ENCODE results near the gene WFDC9.
A peak's percentile ranks its signal among the peaks of the same experiment; 100 is the strongest.
"Not testable (repeated sequence)": the region's sequence is repeated elsewhere in the genome, so short reads cannot be mapped to it uniquely, and the experiment has no call there.

Gene WFDC9

DNA sequence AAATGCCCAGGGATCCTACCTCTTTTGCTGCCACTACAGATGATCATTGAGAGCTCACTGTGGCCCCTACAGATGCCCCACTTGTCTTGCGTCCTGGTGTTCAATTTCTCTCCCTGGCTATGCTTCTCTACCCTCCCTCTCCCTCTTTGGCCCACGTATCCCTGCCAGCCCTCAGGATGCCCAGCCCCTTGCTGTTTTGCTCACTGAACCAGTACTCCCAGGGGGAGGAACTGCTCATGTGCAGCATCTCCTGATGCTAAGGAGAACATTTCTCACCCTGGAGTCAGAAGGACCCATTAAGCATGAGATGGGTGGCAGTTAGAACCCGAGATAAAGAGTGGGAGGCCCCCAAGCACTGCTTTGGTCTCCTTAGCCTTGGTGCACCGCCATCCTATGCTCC lies at the start of gene WFDC9:
Gene WFDC9, minus strand, starts transcription at position 101 of the 400 bp plus-strand sequence. CDS start 21,103 bp downstream, outside the sequence.
- no peak for DNase-seq

GRCh38 chr20:45679650-45680049 lies 48.6 kb upstream of the WFDC9 start:
- DNase-seq, result no peak

DNA sequence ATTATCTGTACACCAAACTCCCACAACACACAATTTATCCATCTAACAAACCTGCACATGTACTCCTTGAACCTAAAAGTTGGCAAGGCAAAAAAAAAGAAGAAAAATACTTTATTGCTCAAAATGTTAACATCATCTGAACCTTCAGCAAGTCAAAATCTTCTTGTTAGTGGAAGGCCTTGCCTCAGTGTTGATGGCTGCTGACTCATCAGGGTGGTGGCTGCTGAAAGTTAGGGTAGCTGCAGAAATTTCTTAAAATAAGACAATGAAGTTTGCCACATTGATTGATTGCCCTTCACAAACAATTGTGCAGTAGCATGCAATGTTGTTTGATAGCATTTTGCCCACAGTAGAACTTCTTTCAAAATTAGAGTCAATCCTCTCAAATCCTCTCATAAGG lies 41.7 kb upstream of the WFDC9 start:
- DNase-seq, result no peak

GRCh38 chr20:45670139-45670538 lies 39.1 kb upstream of the WFDC9 start, which contains the start of gene WFDC11:
Gene WFDC11 (minus strand): TSS chr20:45670239. CDS start chr20:45650600, 19,639 bp downstream.
- DNase-seq, result no peak

- DNase-seq, result not testable (repeated sequence)
Measured at GRCh38 chr20:45657038-45657437, 26.0 kb upstream of the WFDC9 start.

DNA sequence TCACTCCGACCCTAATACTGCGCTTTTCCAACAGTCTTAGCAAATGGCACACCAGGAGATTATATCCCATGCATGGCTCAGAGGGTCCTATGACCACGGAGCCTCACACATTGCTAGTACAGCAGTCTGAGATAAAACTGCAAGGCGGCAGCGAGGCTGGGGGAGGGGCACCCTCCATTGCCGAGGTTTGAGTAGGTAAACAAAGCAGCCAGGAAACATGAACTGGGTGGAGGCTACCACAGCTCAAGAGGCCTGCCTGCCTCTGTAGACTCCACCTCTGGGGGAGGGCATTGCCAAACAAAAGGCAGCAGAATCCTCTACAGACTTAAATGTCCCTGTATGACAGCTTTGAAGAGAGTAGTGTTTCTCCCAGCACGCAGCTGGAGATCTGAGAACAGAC lies 20.6 kb upstream of the WFDC9 start:
- not testable (repeated sequence) for DNase-seq

DNA sequence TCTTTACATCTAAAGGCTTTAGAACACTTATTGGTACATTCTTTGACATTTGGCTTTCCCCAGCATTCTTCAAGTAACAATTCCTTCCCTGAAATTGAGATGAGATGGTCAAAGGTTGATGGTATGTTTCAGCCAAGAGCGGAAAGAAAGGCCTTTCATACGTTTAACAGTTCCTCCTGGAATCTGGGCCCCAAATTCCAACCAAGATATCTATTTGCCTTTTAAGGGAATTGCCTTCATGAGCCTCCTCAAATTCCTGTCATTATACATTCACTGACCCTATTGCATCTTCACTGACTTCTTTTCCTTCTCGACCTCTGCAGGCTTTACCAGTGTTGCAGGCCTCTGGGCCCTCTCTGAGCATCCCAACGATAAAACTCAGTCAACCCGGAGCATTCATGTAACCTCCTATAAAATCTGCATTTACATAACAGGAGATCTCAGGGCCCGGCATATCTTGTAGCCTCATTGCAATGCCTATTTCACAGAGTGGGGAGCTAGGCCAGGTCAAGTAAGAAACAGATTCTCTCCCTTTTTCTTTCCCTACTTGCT lies 18.3 kb upstream of the WFDC9 start:
- DNase-seq, result no peak

DNA sequence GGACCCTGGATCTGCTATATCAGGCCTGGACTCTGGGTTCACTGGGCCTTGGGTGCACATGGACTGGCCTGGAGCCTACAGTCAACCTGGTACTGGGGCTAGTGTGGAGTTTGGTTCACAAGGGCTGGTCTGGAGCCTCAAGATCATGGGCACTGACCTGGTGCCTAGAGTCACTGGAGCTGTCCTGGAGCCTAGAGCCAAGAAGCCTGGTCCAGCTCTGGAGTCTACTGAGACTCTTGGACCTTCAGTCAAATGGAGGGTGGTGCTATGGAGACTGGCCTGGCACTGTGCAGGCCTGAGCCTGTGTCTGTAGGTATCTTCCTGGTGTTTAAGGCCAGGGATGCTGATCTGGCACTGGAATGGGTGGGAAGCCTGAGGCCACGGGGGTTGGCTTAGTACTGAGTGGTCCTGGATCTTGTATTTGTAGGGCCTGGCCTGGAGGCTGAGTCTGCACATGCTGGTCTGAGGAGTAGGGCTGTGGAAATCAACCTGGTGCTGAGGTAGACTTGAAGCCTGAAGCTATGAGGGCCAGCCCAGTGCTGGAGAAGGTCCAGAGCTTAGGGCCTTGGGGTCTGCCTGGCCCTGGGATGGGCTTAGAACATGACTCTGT lies 16.5 kb upstream of the WFDC9 start:
- DNase-seq, result no peak

DNA sequence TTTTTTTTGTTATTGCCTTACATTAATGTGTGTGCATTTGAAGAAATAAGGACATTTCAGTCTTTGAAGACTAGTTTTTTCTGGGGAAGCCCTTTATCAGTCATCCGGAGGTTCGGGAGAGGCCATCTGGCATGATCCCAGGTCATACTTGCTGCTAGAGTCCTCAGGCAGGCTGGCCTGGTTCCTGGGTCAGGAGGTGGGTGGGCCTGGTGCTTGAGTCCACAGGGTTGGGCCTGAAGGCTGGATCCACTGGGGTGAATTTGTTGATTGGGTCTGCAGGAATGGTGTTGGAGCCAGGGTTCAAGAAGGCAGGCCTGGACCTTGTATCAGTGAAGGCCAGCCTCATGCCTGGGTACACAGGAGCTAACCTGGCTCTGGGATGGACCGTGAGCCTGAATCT lies 15.8 kb upstream of the WFDC9 start:
- DNase-seq, result no peak

GRCh38 chr20:45645869-45646268 lies 14.8 kb upstream of the WFDC9 start:
- DNase-seq, result not testable (repeated sequence)

GRCh38 chr20:45641076-45641475 lies 10.0 kb upstream of the WFDC9 start:
- not testable (repeated sequence) for DNase-seq

DNA sequence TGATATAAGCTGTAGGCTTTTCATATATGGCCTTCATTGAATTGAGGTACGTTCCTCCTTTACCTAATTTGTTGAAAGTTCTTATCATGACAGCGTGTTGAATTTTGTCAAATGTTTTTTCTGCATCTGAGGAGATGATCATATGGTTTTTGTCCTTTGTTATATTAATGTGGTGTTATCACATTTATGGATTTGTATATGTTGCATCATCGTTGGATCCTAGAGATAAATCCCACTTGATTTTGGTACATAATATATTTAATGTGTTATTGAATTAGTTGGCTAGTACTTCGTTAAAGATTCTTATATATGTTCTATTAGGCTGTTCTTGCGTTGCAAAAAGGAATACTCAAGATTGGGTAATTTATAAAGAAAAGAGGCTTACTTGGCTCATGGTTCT lies 8.6 kb upstream of the WFDC9 start:
- DNase-seq, result no peak

DNA sequence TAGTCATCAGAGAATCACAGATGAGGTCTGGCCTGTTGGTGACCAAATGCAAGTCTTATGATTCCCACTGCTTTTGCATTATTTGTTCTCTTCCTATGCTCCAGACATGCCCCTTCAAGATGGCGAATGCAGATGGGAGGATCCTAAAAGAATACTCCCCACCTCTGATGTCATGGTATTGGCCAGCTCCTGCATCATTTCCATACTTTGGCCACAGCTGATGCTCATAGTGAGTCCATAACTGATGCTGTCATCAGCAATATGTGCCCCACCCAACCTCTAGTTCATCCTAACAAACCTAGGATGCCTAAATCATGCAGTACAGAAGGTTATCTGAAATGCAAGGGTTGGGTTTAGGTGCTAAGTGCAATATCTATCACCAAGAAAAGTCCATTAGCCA lies 5.4 kb upstream of the WFDC9 start:
- no peak for DNase-seq

GRCh38 chr20:45630371-45630770 lies 713 bp downstream of the WFDC9 start:
- no peak for DNase-seq

- DNase-seq, result no peak
Measured at GRCh38 chr20:45629496-45630100, 1.5 kb downstream of the WFDC9 start, which contains the start of gene WFDC10A. Gene WFDC10A (plus strand): TSS chr20:45629739. CDS start chr20:45629814, 75 bp downstream.

- DNase-seq, result no peak
Measured at GRCh38 chr20:45626540-45626939, 4.5 kb downstream of the WFDC9 start.

DNA sequence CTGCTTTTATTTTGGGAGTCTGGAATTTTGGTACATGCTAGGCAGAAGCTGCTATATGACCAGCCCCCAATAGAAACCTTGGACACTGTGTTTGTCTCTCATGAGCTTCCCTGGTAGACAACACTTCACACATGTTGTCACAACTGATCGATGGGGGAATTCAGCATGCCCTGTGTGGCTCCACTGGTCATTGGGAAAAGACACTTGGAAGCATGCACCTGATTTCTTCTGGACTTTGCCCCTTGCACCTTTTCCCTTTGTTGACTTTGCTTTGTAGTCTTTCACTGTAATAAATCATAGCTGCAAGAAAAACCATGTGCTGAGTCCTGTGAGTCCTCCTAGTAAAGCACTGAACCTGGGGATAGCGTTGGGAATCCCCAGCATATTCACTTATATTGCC lies 9.5 kb downstream of the WFDC9 start:
- no peak for DNase-seq

- no peak for DNase-seq
Measured at GRCh38 chr20:45617591-45617990, 13.5 kb downstream of the WFDC9 start.

- DNase-seq, result no peak
Measured at GRCh38 chr20:45612314-45612713, 18.8 kb downstream of the WFDC9 start.

- peak; percentile 23 for DNase-seq
Measured at GRCh38 chr20:45611054-45611453, 20.0 kb downstream of the WFDC9 start.

DNA sequence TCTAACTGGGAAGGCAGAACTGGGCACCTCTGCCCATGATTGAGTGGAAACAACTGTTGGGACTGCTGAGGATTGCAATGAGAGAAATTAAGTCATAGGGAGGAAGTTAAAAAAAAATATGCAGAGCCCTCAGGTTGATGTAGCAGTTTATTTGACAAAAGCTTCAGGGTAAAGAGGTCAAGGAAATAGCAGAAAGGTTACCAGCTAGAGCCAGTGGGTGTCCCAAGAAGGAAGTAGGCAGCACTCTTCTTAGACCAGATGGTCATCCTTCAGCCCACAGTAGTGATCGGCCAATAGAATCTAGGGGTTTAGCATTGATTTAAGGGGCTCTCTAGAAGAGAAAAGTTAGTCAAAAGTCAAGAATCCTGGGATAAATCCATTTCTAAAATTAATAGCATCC lies 23.3 kb downstream of the WFDC9 start:
- no peak for DNase-seq

DNA sequence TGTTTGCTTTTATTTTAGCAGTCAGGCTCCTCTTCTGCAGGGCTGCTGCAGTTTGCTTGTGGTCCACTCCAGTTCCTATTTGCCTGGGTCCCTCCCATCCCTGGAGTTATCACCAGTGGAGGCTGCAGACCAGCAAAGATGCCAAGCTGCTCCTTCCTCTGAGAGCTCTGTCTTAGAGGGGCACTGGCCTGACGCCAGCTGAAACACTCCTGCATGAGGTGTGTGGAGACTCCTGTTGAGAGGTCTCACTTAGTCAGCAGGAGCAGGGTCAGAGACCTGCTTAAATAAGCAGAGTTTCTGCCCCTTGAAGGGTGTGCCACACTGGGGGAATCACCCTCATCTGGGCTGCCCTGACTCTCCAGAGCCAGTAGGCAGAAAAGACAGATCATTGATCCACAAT lies 35.8 kb downstream of the WFDC9 start:
- DNase-seq, result no peak

DNA sequence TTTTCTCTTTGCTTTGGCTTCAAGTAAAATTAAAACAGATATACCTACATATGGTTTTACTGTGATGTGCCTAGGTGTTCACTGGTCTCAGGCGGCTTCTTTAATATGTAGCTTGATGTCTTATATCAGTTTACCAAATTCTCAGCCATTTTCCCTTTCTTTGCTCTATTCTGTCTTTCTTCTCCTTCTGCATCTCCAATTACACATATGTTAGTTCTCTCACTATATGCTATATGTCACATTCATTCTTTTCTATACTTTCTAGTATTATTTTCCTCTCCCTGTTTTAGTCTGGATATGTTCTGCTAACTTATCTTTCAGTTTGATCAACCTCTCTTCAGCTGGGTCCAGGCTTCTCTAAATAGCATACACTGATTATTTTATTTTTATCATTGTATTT lies 37.6 kb downstream of the WFDC9 start:
- DNase-seq, result no peak

DNA sequence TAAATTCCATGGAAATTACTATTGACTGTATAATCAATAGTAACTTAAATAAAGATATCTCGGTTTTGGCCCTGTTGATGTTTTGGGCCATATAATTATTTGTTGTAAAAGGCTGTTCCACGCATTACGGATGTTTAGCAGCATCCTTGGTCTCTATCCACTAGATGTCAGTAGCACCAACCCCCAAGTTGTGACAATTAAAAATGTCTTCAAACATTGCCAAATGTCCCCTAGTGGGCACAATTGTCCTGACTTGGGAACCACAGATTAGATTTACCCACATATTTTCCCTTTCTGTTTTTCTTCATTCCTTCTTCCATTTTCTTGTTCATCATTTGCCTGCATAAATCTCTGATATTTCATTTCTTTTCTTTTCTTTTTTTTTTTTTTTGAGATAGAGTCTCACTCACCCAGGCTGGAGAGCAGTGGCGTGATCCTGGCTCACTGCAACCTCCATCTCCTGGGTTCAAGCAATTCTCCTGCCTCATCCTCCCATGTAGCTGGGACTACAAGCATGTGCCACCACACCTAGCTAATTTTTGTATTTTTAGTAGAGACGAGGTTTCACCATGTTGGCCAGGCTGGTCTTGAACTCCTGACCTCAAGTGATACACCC lies 38.4 kb downstream of the WFDC9 start:
- no peak for DNase-seq
